Measurements from ENCODE around the gene WBP1.
"Not testable (repeated sequence)": the region's sequence is repeated elsewhere in the genome, so short reads cannot be mapped to it uniquely, and the experiment has no call there.

DNA sequence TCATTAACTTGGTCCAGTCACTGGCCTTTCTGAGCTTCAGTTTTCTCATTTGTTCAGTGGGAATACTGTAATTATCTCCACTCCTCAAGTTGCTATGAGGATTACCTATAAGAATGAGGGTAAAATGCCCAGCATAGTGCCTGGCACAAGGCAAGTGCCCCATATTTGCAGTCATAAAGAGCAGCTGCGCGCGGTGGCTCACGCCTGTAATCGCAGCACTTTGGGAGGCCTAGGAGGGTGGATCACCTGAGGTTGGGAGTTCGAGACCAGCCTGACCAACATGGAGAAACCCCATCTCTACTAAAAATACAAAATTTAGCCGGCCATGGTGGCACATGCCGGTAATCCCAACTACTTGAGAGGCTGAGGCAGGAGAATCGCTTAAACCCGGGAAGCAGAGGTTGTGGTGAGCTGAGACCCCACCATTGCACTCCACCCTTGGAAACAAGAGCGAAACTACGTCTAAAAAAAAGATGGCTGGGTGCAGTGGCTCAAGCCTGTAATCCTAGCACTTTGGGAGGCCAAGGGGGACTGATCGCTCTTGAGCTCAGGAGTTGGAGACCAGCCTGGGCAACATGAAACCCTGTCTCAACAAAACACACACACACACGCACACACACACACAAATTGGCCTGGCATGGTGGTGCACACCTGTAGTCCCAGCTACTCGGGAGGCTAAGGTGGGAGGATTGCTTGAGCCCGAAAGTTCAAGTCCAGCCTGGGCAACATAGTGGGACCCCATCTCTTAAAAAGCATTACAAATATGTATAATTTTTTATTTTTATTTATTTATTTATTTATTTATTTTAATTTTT is 15.5 kb upstream of the WBP1 start:
- not testable (repeated sequence) for TF ChIP-seq CTCF (IDR thresholded peaks at IDR 0.05; ENCODE audit: poor library complexity); EZH2 (IDR thresholded peaks at IDR 0.05; ENCODE audit: borderline replicate concordance); EZH2phosphoT487 (IDR thresholded peaks at IDR 0.05; ENCODE audit: low read depth, severe bottlenecking, unreplicated experiment)
